Testis (tissue), 3 donors: Measurements from ENCODE around the gene ABHD16A. TPM values are rescaled to one million over a fixed set of nuclear protein-coding genes. Genes with fewer than 3 reads are reported as not detected.

ENCODE experiments used
- DNase-seq: peaks from one replicate; pipeline ENCODE4 v3.0.0-alpha.2; 2019
- H3K27ac ChIP-seq, 2 donors: fragments of 200-600 bp; sonication (generic); one replicate each; pipeline ENCODE4 v1.5.1; 2019
- H3K27me3 ChIP-seq: fragments of 200-600 bp; sonication (generic); one replicate; pipeline ENCODE4 v1.5.1; 2019
- H3K36me3 ChIP-seq: fragments of 200-600 bp; sonication (generic); one replicate; pipeline ENCODE4 v1.5.1; 2017; ENCODE audit warnings: low read depth; ENCODE audit errors: missing control alignments
- H3K4me1 ChIP-seq: fragments of 200-600 bp; sonication (generic); one replicate; pipeline ENCODE4 v1.5.1; 2019
- H3K4me3 ChIP-seq, 2 donors: fragments of 200-600 bp; sonication (generic); one replicate each; pipeline ENCODE4 v1.5.1; 2017 to 2019
- H3K9me3 ChIP-seq: fragments of 200-600 bp; sonication (generic); one replicate; pipeline ENCODE4 v1.5.1; 2017
- CTCF ChIP-seq, 3 experiments: fragments of 450-650 bp in 2 of 3; fragments of 200-600 bp in 1 of 3; sonication (generic) in 1 of 3; IDR thresholded peaks; one replicate each; pipeline ENCODE4 v1.5.1; 2016 to 2019; ENCODE audit warnings: antibody characterized with exemption in 3 of 3, mild to moderate bottlenecking in 2 of 3, moderate library complexity in 1 of 3
- POLR2A ChIP-seq: fragments of 450-650 bp; IDR thresholded peaks from one replicate; pipeline ENCODE4 v1.6.1; 2017; ENCODE audit warnings: antibody characterized with exemption, mild to moderate bottlenecking, moderate library complexity
- WGBS, 2 donors: methylation state at CpG; one replicate each; pipeline ENCODE4 v1.1.5; 2018; 5-methylcytosine and 5-hydroxymethylcytosine counted together
- intact Hi-C: fragments of 100-400 bp; cut with DNase I; formaldehyde crosslinking; loops from one replicate; pipeline ENCODE4 v1.15.1; 2023; ENCODE audit warnings: low total_unique reads
- polyA plus RNA-seq: library from polyadenylated mRNA; stranded (reverse); fragments of 350-450 nt; fragmentation: Illumina TruSeq; extraction: RNeasy Lipid Tissue Mini Kit (QIAGEN cat#74804); gene quantifications from one replicate; pipeline ENCODE4 v1.2.3, GENCODE V29; 2014; ENCODE audit warnings: low read depth, low replicate concordance; ENCODE audit not compliant: insufficient read depth
- total RNA-seq, 2 donors: library from RNA; depleted of rRNA; stranded (reverse); fragments of >200 nt; gene quantifications; one replicate each; pipeline ENCODE4 v1.2.3, GENCODE V29; 2016

Gene ABHD16A
- total and polyA plus RNA-seq, 3 donors from 2014 or later: 77.0 to 108 (median 85.9) TPM

GRCh38 chr6:31666337-31666965 is 36.7 kb downstream of the ABHD16A start:
- WGBS, 2 donors: 1 to 3% methylated on average over 12 to 15 of the region's 15 CpGs
- no peak for DNase-seq
- TF ChIP-seq POLR2A (no peak), CTCF (IDR thresholded peaks at IDR 0.05) (no peak)
- Histone ChIP-seq H3K27me3 (no peaks in the 10 kb centered on the region), H3K27ac (peak overlapping the region; percentile 90 to 97), H3K36me3 (no peaks in the 10 kb centered on the region), H3K9me3 (no peaks in the 10 kb centered on the region), H3K4me3 (peak overlapping the region; percentile 81 to 93), H3K4me1 (peaks cover 26% of the 10 kb centered on the region)
- intact Hi-C loops: no loop called here

GRCh38 chr6:31665501-31666336 is 37.4 kb downstream of the ABHD16A start, which contains the start of gene CSNK2B:
CSNK2B (plus strand) TSS chr6:31666080; CDS start chr6:31666832, 752 bp downstream.
- H3K27ac ChIP-seq: peak within 1 kb of the TSS; percentile 90 to 97
- H3K4me1 ChIP-seq: peaks cover 33% of the 10 kb centered on the region
- H3K36me3 ChIP-seq: no peaks in the 10 kb centered on the region
- no peaks in the 10 kb centered on the region for H3K9me3 ChIP-seq
- no peaks in the 10 kb centered on the region for H3K27me3 ChIP-seq
- no peak for TF ChIP-seq CTCF (IDR thresholded peaks at IDR 0.05)
- WGBS, 2 donors: 0% methylated on average over 33 to 63 of the region's 63 CpGs
- intact Hi-C loops: no loop called here
- DNase-seq: peak; percentile 100
- peak within 1 kb of the TSS; percentile 81 to 93 for H3K4me3 ChIP-seq

- Histone ChIP-seq H3K9me3 (no peaks in the 10 kb centered on the region), H3K4me1 (peaks cover 33% of the 10 kb centered on the region), H3K27me3 (no peaks in the 10 kb centered on the region), H3K36me3 (no peaks in the 10 kb centered on the region), H3K27ac (peak within 1 kb of the TSS; percentile 90 to 97), H3K4me3 (peak within 1 kb of the TSS; percentile 81 to 93)
- peak; percentile 97 for DNase-seq
- no peak for TF ChIP-seq POLR2A
- no peak for TF ChIP-seq CTCF (IDR thresholded peaks at IDR 0.05)
- WGBS, 2 donors: 0 to 1% methylated on average over 20 to 39 of the region's 39 CpGs
- intact Hi-C loops: no loop called here
Measured at GRCh38 chr6:31664790-31665500, 38.2 kb downstream of the ABHD16A start, which contains the start of gene GPANK1. GPANK1 (minus strand) TSS chr6:31664997; CDS start chr6:31664478, 519 bp downstream.

GRCh38 chr6:31663961-31664789 is 38.9 kb downstream of the ABHD16A start:
- Histone ChIP-seq H3K4me1 (peaks cover 40% of the 10 kb centered on the region), H3K36me3 (no peaks in the 10 kb centered on the region), H3K4me3 (peak overlapping the region; percentile 81 to 93), H3K9me3 (no peaks in the 10 kb centered on the region), H3K27ac (peak overlapping the region; percentile 90 to 97), H3K27me3 (no peaks in the 10 kb centered on the region)
- WGBS, 2 donors: 5 to 7% methylated on average over 16 to 17 of the region's 17 CpGs
- intact Hi-C loops: no loop called here
- TF ChIP-seq CTCF (IDR thresholded peaks at IDR 0.05): no peak
- no peak for TF ChIP-seq POLR2A
- peak; percentile 33 for DNase-seq
